GM21723 (cell line): Measurements from ENCODE around the gene ZNF76.

Experiments used
- ATAC-seq: cut with Tn5 transposase; IDR thresholded peaks from one replicate; pipeline ENCODE4 v1.9.1; 2021; ENCODE audit warnings: mild to moderate bottlenecking, moderate library complexity; ENCODE audit not compliant: unreplicated experiment

Gene ZNF76

DNA sequence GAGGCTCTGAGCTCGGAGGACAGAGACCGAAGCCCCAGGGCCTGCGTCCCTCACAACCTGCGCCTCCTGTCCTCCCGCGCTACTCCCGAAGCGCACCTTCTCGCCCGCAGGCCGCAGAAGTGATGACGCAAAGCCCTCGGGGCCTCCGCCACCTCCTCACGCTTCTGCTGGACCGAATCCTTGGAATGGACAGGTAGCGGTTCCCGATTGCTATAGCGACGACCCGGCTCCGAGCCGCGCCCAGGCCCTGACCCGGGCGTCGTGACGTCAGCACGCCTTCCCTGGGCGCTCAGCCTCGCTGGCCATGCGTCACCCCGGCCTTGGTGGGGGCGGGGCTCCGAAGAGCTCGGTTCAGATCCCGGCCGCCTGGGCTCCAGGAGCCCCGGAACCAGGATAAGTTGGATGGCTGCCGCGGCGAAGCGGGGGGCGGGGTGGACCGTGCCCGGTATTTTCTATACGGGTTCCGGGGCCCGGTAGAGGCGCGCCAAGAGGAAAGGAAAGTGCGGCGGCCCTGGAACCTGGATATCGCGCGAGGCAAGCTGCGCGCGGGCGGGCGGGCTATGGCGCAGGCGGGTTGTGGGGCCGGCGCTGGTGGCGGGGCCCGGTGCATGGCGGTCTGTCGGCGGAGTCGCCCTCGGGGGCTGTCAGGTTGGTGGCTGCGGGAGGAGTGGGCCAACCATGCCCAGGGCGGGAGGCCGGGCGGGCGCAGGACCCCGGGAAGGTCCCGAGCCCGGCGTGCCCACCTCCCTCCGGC is at the start of gene ZNF76:
TSS of gene ZNF76 (plus strand) at position 542 of the 754 bp plus-strand sequence. CDS start 21,417 bp downstream, outside the sequence.
- ATAC-seq, result peak; percentile 90

DNA sequence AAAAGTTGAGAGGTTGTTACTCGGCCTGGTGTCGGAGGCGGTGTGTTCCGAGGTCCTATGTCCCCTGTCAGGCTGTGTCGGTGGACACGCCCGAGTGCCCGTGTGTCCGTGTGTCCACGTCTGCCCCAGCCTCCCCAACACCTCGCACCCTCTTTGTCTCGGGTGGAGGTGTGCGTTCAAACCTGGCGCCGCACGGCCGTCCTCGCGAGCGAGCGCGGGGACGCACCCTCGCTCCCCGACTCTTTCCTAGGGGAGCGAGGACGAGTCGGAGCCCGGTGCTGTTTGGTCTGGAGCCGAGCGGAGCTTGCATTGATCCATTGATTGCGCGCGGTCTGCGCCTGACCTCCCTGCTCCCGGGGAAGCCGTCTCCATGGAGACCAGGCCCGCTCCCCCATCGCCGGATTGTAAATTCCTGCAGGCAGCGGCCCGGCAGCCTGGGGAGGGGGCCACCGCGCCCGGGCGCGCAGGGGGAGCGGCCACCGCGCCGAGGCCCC is 46.2 kb upstream of the ZNF76 start:
- ATAC-seq, result no peak

- no peak for ATAC-seq
These were observed 45.4 kb upstream of the ZNF76 start, which contains the start of gene SCUBE3 for GRCh38 chr6:35213824-35214756. SCUBE3 (plus strand) TSS chr6:35213956; CDS start chr6:35214419, 463 bp downstream.

DNA sequence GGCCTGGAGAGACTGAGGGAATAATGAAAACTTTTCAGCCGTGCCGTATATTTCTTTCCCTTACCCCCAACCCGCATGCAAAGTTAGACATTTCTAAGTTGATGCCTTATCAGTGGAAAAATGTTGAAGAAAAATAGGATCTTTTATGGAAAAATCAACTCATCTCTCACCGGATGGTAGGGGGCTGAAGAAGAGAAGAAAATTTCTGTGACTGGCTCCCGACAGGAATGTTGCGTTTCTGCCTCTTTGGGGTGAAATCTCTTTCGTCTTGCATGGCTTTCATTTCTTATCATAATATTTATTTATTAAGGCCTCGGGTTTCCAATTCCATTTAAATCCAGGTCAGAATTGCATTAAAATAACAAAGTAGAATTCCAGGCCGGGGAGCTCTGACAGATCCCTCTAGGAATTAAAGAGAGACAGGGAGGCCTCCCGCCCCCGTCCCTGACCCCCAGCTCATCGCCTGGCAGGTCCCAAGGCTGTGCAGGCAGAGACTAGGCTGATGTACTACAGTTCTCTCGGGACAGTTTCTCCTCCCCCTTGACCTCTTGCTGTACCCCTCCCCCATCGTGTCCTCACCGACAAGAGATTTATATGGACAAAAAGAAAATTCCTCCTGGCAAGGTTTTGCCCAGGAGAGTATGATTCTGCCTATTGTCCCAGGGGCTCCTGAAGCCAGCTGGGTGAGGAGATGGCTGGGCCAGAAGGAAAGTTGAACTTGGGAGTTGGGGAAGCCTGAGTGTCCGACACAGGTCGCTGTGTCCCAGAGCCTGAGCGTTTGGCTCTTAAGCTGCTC is 44.5 kb upstream of the ZNF76 start:
- no peak for ATAC-seq

DNA sequence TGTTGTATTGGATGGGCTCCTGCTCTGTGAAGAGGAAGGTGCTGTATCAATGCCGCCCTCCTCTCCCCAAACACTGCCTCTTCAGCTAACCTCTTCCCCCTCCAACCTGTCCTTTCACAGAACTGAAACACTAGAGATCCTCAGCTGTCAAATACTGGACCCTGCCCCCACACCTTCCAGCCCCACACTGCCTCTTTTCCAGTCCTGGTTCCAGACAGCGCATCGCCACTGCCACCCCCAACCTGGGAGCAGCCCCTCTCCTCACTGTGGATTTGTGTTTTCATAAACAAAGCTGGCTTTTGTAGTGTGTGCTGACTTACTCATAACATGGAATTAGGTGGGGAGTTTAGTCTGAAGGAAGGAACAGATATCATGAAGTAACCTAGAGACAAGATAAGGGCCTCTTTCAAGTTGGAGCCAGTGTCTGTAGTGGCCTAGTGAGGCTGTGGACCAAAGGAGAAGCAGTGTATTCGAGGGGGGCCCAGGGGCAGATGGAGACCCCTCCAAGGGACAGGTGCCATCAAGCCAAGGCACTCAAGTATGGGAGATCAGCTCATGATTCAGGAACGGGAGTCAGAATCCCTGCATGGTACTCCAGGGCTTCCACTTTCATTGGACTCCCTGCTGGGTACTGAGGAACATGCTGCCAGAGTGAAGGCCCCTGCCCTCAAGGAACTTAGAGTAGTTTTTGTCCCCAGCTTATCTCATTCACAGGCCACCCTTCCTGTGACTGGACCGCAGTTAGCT is 43.7 kb upstream of the ZNF76 start:
- ATAC-seq, result no peak

- no peak for ATAC-seq
These were observed 43.2 kb upstream of the ZNF76 start for GRCh38 chr6:35216412-35216732.

- no peak for ATAC-seq
These were observed 42.4 kb upstream of the ZNF76 start for GRCh38 chr6:35216851-35217811.

DNA sequence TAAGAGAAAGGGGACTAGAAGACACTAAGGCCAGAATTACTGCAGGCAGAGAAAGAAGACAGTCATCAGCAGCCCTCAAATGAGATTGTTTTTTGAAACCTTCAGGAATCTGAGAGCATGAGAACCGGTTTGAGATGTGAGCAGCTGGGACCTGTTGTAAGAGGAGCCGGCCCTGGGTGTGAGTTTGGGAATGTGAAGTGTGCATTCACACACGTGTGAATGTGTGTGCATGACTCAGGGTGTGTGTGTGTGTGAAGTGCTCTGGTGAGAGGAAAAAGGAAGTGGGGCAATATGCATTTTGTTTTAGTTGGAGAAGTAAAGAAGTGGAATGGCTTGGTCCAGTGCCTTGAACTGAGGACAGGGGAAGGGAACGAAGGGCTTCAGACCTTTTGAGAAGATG is 41.5 kb upstream of the ZNF76 start:
- no peak for ATAC-seq

DNA sequence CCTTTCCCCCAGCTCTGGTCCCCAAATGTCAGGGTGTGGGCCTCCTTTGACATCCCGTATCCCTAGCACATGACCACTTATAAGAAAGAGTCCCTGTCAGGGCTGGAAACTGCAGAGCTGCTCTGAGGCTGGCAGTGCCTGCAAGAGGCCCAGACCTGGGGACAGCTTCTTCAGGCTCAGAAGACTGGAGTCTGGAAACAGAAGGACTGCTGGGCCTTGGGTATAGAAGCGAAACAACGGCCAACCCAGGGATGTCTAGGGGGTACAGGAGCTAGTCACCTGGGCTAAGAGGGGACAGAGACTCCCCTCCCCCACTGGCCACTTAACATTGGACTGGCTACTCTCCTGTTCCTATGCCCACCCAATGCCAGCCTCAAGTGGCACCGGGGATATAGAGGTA is 41.1 kb upstream of the ZNF76 start:
- ATAC-seq, result no peak

DNA sequence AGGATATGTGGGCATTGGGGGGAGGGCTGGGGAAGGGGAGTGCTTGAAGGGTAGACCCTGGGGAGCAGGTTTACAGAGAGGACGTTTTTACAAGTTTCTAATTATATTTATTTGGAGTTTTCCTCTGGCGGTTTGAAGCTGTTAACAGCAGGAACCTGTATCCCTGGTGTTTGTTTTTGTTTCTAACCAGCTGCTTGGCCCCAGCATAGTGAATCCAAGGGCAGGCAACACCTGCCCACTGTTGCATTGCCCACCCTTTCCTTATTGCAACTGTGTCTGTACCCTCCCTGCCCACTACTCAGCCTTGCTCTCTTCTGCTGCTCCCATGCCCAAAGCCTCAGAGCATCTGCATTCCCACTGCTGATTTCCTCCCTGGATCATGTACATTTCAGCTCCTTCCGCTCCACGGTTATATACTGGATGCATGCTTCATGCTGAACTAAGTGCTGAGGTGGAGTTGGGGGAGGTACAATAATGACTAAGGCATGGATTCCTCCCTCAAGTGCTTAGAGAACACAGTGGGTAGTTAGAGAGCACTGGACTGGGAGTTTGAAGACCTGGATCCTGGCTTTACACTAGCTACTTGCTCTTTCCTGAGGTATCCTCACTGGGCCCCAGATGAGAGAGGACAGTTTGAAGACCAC is 39.7 kb upstream of the ZNF76 start:
- no peak for ATAC-seq

- no peak for ATAC-seq
These were observed 38.8 kb upstream of the ZNF76 start for GRCh38 chr6:35220711-35221110.

DNA sequence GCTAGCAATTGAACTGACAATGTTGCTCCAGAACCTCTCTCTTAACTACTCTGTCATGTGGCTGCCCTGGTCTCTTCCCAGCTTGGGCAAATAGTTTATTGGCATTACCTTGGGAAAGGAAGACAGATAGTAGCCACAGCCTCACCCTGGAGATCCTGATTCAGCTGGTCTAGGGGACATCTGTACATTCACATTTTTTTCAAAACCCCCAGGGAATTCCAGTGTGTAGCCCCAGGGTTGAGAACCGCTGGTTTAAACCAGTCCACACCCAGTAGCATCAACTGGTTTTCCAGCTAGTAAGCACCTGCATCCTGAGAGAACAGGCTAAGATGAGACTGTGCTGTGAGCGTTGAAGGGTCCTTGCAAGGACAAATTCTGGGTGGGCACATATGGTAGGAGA is 36.1 kb upstream of the ZNF76 start:
- no peak for ATAC-seq

- ATAC-seq, result no peak
These were observed 34.8 kb upstream of the ZNF76 start for GRCh38 chr6:35224720-35225119.

GRCh38 chr6:35228481-35228880 is 31.1 kb upstream of the ZNF76 start:
- ATAC-seq, result no peak

DNA sequence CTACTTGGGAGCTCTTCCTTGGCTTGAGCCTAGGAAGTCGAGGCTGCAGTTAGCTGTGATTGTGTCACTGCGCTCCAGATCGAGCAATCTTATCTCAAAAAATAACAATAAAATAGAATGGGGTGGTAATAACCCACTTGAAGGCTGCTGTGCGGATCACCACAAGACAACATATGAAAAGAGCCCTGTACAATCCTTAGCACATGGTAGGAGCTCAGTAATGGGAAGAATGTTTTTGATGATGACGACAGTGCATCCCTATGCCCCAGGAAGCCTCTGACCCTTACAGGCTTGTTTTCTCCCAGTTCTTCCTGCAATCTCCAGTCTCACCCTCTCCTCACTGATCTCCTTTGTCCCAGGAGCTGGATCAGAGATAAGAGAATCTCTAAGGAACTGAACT is 30.2 kb upstream of the ZNF76 start:
- no peak for ATAC-seq

DNA sequence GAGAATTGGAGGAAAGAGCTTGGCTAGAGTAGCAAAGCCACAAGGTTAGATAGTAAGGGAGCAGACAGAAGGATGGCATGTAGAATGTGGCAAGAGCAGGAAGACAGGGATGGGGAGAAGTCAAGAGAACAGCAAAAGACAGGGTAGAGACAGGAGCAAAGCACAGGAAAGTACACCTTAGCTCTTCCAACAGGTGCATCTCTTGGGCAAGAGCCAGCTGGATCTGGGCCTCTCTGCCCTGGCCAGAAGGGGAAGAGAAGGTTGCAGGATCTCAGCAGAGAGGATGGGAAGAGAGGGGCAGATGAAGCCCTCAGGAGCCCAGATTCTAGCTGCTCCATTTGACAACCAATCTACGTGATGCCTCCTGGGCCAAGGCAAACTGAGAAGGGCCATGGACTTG is 29.0 kb upstream of the ZNF76 start:
- no peak for ATAC-seq

GRCh38 chr6:35230950-35231349 is 28.6 kb upstream of the ZNF76 start:
- ATAC-seq, result no peak

- ATAC-seq, result no peak
These were observed 28.0 kb upstream of the ZNF76 start for GRCh38 chr6:35231563-35231962.

DNA sequence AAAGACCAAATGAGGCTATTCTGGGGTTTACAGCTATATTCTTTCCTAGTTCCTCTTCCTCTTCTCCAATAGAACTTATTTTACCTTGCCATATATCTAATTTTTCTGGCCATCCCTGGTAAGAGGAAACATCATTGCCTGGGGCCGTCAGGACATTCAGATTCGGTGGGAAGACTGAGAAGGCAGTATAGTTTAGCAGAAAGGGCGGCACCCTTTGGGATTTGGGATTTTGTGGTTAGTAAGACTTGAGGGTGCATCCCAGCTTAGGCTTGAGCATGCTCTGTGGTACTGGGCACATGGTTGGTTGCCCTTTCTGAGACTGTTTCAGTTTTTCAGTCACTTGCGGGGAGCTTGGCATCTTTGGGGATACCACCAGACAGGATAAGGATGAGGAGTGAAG is 24.6 kb upstream of the ZNF76 start:
- no peak for ATAC-seq
